Heart left ventricle (tissue), 16 donors: Measurements from ENCODE around the gene RNGTT. TPM values are rescaled to one million over a fixed set of nuclear protein-coding genes. Genes with fewer than 3 reads are reported as not detected.

Source experiments
- ATAC-seq, 4 donors: fragments of 200-7000 bp; cut with Tn5 transposase; one replicate each; pipeline ENCODE4 v1.9.1; 2020 to 2022; ENCODE audit warnings: moderate library complexity in 4 of 4, mild to moderate bottlenecking in 3 of 4, moderate number of reproducible peaks in 1 of 4
- DNase-seq, 5 donors: peaks; one replicate each; pipeline ENCODE4 v3.0.0-alpha.2; 2020
- H3K27ac ChIP-seq, 12 donors: fragments of 200-600 bp; sonication (generic) in 4 of 12; one replicate each; pipeline versions ENCODE4 v1.5.0 to v1.8.0; 2016 to 2022; ENCODE audit warnings: mild to moderate bottlenecking in 2 of 12
- H3K27me3 ChIP-seq, 9 donors: fragments of 200-600 bp; sonication (generic) in 2 of 9; one replicate each; pipeline versions ENCODE4 v1.5.1 to v1.8.0; 2016 to 2022; ENCODE audit warnings: mild to moderate bottlenecking in 3 of 9
- H3K36me3 ChIP-seq, 9 donors: fragments of 200-600 bp; sonication (generic) in 2 of 9; one replicate each; pipeline versions ENCODE4 v1.5.0 to v1.8.0; 2018 to 2022; ENCODE audit warnings: mild to moderate bottlenecking in 2 of 9
- H3K4me1 ChIP-seq, 12 donors: fragments of 200-600 bp; sonication (generic) in 4 of 12; one replicate each; pipeline versions ENCODE4 v1.5.0 to v1.8.0; 2016 to 2022; ENCODE audit warnings: mild to moderate bottlenecking in 3 of 12
- H3K4me3 ChIP-seq, 12 donors: fragments of 200-600 bp; sonication (generic) in 4 of 12; one replicate each; pipeline versions ENCODE4 v1.5.0 to v1.8.0; 2017 to 2022; ENCODE audit warnings: mild to moderate bottlenecking in 9 of 12, moderate library complexity in 4 of 12
- H3K9me3 ChIP-seq, 12 donors: fragments of 200-600 bp; sonication (generic) in 4 of 12; one replicate each; pipeline versions ENCODE4 v1.5.0 to v1.8.0; 2016 to 2022; ENCODE audit warnings: mild to moderate bottlenecking in 1 of 12
- CTCF ChIP-seq, 12 donors: fragments of 200-600 bp; sonication (generic) in 4 of 12; IDR thresholded peaks; one replicate each; pipeline versions ENCODE4 v1.5.0 to v1.8.0; 2018 to 2022; ENCODE audit warnings: antibody characterized with exemption in 12 of 12, mild to moderate bottlenecking in 5 of 12
- POLR2A ChIP-seq, 2 donors: fragments of 450-650 bp; IDR thresholded peaks; one replicate each; pipeline ENCODE4 v1.6.1; 2017; ENCODE audit warnings: antibody characterized with exemption in 2 of 2, mild to moderate bottlenecking in 2 of 2, moderate library complexity in 2 of 2
- WGBS, 4 donors: extraction: QIAGEN DNeasy Blood & Tissue Kit in 2 of 4; methylation state at CpG; one replicate each; pipeline versions ENCODE4 v1.1.5 to v1.1.7; 2013 to 2018; 5-methylcytosine and 5-hydroxymethylcytosine counted together
- intact Hi-C, 10 donors: fragments of 100-400 bp; cut with DNase I; formaldehyde crosslinking; loops; one replicate each; pipeline versions ENCODE4 v1.11.1 to v1.14.2; 2022
- polyA plus RNA-seq, 2 donors: library from polyadenylated mRNA; stranded (reverse); fragments of 200-250 nt; gene quantifications; one replicate each; pipeline ENCODE4 v1.2.3, GENCODE V29; 2013
- total RNA-seq, 9 donors: library from RNA; depleted of rRNA in 2 of 9; stranded (reverse); fragments of >200 nt in 2 of 9; fragmentation: NEBNext Ultra II Directional in 3 of 9; extraction: Animal tissue kit (Norgen Biotek cat#: 25700) in 3 of 9; gene quantifications; one replicate each; pipeline versions ENCODE4 v1.1.0 to v1.2.4, GENCODE V29; 2016 to 2023
- donor health status: ischemic (EF 13 %, LVEDD 7.1; RV severe dilation, severe dysfunction).
- donor health status: healthy with polysubstance abuse.
- donor health status: DM: no; HTN: yes; CAD: no.
- donor health status: DM: no; HTN: no; CAD: no.
- donor health status: ischemic (EF 25% LVEDD 6.9; RV normal size, moderate dysfunction).
- donor health status: ischemic (EF 25% LVEDD 5.7; RV mildly dilated, moderate dysfunction).
- donor health status: healthy.
- donor health status: DM: yes; HTN: yes; CAD: no.
- donor health status: ischemic (EF 35%, LVEDD 5.7; RV mildly dilated, moderate dysfunction).
- donor health status: nonischemic (EF 11% LVEDD 7.7; RV severe dilation, severe dysfunction).
- donor health status: DM: yes; HTN: yes; CAD: no.
- donor health status: PGD.
- donor health status: ischemic (EF 29% LVEDD 5.4; RV normal size, mild dysfunction).
- donor health status: nonischemic (EF 23%, LVEDD 6.1; RV moderate dilation, normal function).

Gene RNGTT
- total and polyA plus RNA-seq, 11 donors: 2.6 to 11.6 (median 9.1) TPM

GRCh38 chr6:88842320-88842719 is 121.1 kb downstream of the RNGTT start:
- no peak for TF ChIP-seq POLR2A (IDR thresholded peaks at IDR 0.05)
- TF ChIP-seq CTCF (IDR thresholded peaks at IDR 0.05): no peak
- DNase-seq (no peak), ATAC-seq (no peak)
- Histone ChIP-seq H3K9me3 (peaks cover 0 to 3% (median 0%) of the 10 kb centered on the region in 12 donors), H3K27me3 (no peaks in the 10 kb centered on the region), H3K27ac (peak overlapping the region in 5 of 12 donors; percentile 26 to 66 (median 35)), H3K4me3 (no peak overlapping the region), H3K4me1 (peaks cover 0 to 11% (median 0%) of the 10 kb centered on the region in 12 donors), H3K36me3 (peaks cover 0 to 4% (median 0%) of the 10 kb centered on the region in 9 donors)
- intact Hi-C loops: no loop called here

- no peak for DNase-seq
- 55 to 77% (median 72%) methylated on average over 3 of the region's 3 CpGs for WGBS, 4 donors
- no peaks in the 10 kb centered on the region for H3K27me3 ChIP-seq
- H3K4me1 ChIP-seq: peaks cover 0 to 11% (median 0%) of the 10 kb centered on the region in 12 donors
- peaks cover 0 to 15% (median 0%) of the 10 kb centered on the region in 12 donors for H3K9me3 ChIP-seq
- H3K27ac ChIP-seq: no peak overlapping the region
- H3K36me3 ChIP-seq: peaks cover 0 to 4% (median 0%) of the 10 kb centered on the region in 9 donors
- intact Hi-C loops: no loop called here
- no peak for TF ChIP-seq POLR2A (IDR thresholded peaks at IDR 0.05)
- TF ChIP-seq CTCF (IDR thresholded peaks at IDR 0.05): no peak
- ATAC-seq: no peak
- H3K4me3 ChIP-seq: no peak overlapping the region
Observed at GRCh38 chr6:88840796-88841539, 122.5 kb downstream of the RNGTT start.

GRCh38 chr6:88840289-88840688 is 123.1 kb downstream of the RNGTT start:
- ATAC-seq (no peak), DNase-seq (no peak)
- H3K27ac ChIP-seq: no peak overlapping the region
- intact Hi-C loops: no loop called here
- H3K4me1 ChIP-seq: peaks cover 0 to 11% (median 0%) of the 10 kb centered on the region in 12 donors
- H3K27me3 ChIP-seq: no peaks in the 10 kb centered on the region
- H3K4me3 ChIP-seq: no peak overlapping the region
- peaks cover 0 to 4% (median 0%) of the 10 kb centered on the region in 9 donors for H3K36me3 ChIP-seq
- no peak for TF ChIP-seq CTCF (IDR thresholded peaks at IDR 0.05)
- no peak for TF ChIP-seq POLR2A (IDR thresholded peaks at IDR 0.05)
- 93 to 97% (median 97%) methylated on average over 7 of the region's 7 CpGs for WGBS, 4 donors
- H3K9me3 ChIP-seq: peaks cover 0 to 19% (median 0%) of the 10 kb centered on the region in 12 donors

- no peak overlapping the region for H3K4me3 ChIP-seq
- no peak for ATAC-seq
- no peak for DNase-seq
- intact Hi-C loops: no loop called here
- whole genome bisulfite sequencing, 4 donors: 95 to 98% (median 97%) methylated on average over 5 of the region's 5 CpGs
- no peaks in the 10 kb centered on the region for H3K27me3 ChIP-seq
- H3K27ac ChIP-seq: no peak overlapping the region
- H3K9me3 ChIP-seq: peaks cover 0 to 26% (median 0%) of the 10 kb centered on the region in 12 donors
- peaks cover 0 to 11% (median 0%) of the 10 kb centered on the region in 12 donors for H3K4me1 ChIP-seq
- peaks cover 0 to 4% (median 0%) of the 10 kb centered on the region in 9 donors for H3K36me3 ChIP-seq
- TF ChIP-seq POLR2A (IDR thresholded peaks at IDR 0.05) (no peak), CTCF (IDR thresholded peaks at IDR 0.05) (no peak)
Observed at GRCh38 chr6:88839280-88839679, 124.1 kb downstream of the RNGTT start.
